Nephron progenitor cell (in vitro differentiated cells): Measurements from ENCODE around the gene CNTN3.

Experiments used
- DNase-seq: peaks from one replicate; pipeline ENCODE4 v3.0.0; 2021
- H3K27ac Mint-ChIP-seq: 2 replicates; pipeline ENCODE4 v1.8.0; 2021; ENCODE audit warnings: mild to moderate bottlenecking, moderate library complexity, mixed read lengths
- H3K27me3 Mint-ChIP-seq: 2 replicates; pipeline ENCODE4 v1.8.0; 2021; ENCODE audit warnings: mild to moderate bottlenecking, low read depth, mixed read lengths; ENCODE audit not compliant: poor library complexity
- H3K36me3 Mint-ChIP-seq: 2 replicates; pipeline ENCODE4 v1.8.0; 2021; ENCODE audit warnings: low read depth, mixed read lengths
- H3K4me1 Mint-ChIP-seq: 2 replicates; pipeline ENCODE4 v1.8.0; 2021; ENCODE audit warnings: mixed read lengths
- H3K4me3 Mint-ChIP-seq: 2 replicates; pipeline ENCODE4 v1.8.0; 2021; ENCODE audit warnings: mild to moderate bottlenecking, moderate library complexity, mixed read lengths
- H3K9me3 Mint-ChIP-seq: 2 replicates; pipeline ENCODE4 v1.8.0; 2021; ENCODE audit warnings: mild to moderate bottlenecking, moderate library complexity, mixed read lengths
- TF ChIP-seq, protein P1 (sequence below): fragments of 200-600 bp; sonication (generic); IDR thresholded peaks from 2 replicates; pipeline ENCODE4 v1.5.0; 2021; ENCODE audit warnings: antibody characterized with exemption

Gene CNTN3

DNA sequence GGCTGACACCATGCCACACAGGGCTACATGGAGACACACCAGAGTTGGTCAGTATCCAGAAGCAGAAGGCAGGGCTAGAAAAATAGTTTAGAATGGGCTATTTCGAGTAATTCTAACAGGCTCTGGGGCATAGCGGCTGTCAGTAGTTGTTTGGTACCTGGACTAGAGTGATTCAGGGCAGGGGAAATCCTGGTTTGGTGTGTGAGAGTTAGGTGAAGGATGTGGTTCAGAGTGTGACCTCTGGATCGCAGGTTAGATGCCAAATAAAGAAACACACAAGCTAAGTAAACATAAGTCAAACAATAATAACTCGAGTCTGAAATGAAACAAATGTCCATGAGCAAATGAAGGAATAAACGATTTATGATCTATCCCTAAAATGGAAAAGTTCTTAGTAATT lies 31.5 kb downstream of the CNTN3 start:
- H3K27me3 Mint-ChIP-seq: no peaks in the 10 kb centered on the region
- no peak overlapping the region for H3K4me3 Mint-ChIP-seq
- no peaks in the 10 kb centered on the region for H3K36me3 Mint-ChIP-seq
- DNase-seq: no peak
- no peaks in the 10 kb centered on the region for H3K4me1 Mint-ChIP-seq
- H3K9me3 Mint-ChIP-seq: no peaks in the 10 kb centered on the region
- TF ChIP-seq, protein P1, sequence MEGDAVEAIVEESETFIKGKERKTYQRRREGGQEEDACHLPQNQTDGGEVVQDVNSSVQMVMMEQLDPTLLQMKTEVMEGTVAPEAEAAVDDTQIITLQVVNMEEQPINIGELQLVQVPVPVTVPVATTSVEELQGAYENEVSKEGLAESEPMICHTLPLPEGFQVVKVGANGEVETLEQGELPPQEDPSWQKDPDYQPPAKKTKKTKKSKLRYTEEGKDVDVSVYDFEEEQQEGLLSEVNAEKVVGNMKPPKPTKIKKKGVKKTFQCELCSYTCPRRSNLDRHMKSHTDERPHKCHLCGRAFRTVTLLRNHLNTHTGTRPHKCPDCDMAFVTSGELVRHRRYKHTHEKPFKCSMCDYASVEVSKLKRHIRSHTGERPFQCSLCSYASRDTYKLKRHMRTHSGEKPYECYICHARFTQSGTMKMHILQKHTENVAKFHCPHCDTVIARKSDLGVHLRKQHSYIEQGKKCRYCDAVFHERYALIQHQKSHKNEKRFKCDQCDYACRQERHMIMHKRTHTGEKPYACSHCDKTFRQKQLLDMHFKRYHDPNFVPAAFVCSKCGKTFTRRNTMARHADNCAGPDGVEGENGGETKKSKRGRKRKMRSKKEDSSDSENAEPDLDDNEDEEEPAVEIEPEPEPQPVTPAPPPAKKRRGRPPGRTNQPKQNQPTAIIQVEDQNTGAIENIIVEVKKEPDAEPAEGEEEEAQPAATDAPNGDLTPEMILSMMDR: no peak
- no peak overlapping the region for H3K27ac Mint-ChIP-seq

DNA sequence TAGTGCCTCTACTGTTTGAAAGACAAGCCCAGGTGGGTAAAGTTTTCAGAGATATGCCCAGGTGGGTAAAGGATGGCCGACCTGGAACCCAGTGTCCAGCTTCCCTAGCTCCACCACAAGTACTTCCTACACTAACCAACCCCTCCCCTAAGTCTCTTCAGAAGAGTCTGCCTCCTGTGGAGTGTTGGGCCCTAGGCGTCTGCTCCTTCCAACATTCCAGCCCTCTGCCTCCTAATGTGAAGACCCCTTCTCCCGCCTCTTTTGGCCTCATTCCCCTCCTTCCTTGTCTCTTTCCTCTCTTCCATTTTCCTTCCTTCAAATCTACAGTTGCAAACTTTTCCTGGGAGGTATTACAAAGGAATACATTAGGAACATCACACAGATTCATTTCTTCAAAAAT lies 38.6 kb downstream of the CNTN3 start:
- TF ChIP-seq, protein P1: no peak
- no peak overlapping the region for H3K27ac Mint-ChIP-seq

DNA sequence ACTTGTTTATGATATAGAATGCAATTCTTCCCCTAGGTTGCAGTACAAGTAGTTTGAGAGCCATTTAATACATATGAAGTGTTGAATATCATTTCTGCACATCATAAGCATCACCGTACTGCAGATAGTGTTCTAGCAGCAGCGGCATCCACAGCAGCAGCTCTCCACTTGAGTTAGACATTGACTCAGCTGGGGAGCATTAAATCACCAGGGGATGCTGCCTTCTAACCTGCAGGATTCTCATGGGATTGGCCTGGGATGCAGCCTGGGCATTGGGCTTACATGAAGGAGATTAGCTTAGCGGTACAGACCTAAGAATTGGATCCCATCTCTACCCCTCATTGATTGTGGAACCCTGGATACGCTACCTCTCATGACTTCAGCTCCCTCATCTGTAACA lies 43.3 kb downstream of the CNTN3 start:
- Mint-ChIP-seq H3K36me3 (no peaks in the 10 kb centered on the region), H3K27ac (no peak overlapping the region), H3K4me3 (no peak overlapping the region), H3K4me1 (no peaks in the 10 kb centered on the region), H3K9me3 (no peaks in the 10 kb centered on the region), H3K27me3 (peaks cover 3% of the 10 kb centered on the region)
- TF ChIP-seq, protein P1: no peak
- DNase-seq: no peak

More for the DNA sequence above, 38.6 kb downstream of the CNTN3 start:
- Mint-ChIP-seq H3K4me1 (no peaks in the 10 kb centered on the region), H3K36me3 (no peaks in the 10 kb centered on the region), H3K27me3 (peaks cover 7% of the 10 kb centered on the region), H3K9me3 (no peaks in the 10 kb centered on the region), H3K4me3 (no peak overlapping the region)
- DNase-seq: no peak
